H1 (cell line): ENCODE results near the gene LIMK2. TPM values are rescaled to one million over a fixed set of nuclear protein-coding genes. Genes with fewer than 3 reads are reported as not detected.

ENCODE experiments used
- CTCF ChIA-PET: fragments of 300-600 bp; sonication (Branson Sonifier 250); formaldehyde crosslinking; loops from one replicate; lab custom pipeline; 2021; ENCODE audit not compliant: partially characterized antibody; lab: Charles Lee
- POLR2A ChIA-PET: fragments of 300-600 bp; sonication (Branson Sonifier 250); formaldehyde crosslinking; loops from one replicate; lab custom pipeline; 2021; ENCODE audit warnings: inconsistent platforms; ENCODE audit not compliant: partially characterized antibody; lab: Charles Lee
- DNase-seq, 2 experiments: peaks; one replicate each; pipeline versions ENCODE4 v3.0.0 to v3.0.0-alpha.2; 2010 to 2022; ENCODE audit warnings: low spot score in 2 of 2, low read depth in 1 of 2, mixed read lengths in 1 of 2
- FAIRE-seq: peaks from 2 replicates; lab custom pipeline; 2011; peaks lifted over from hg19 to GRCh38; lab: Jason Lieb, UNC
- H2AFZ ChIP-seq: 2 replicates; pipeline ENCODE4 v1.8.1; 2012; ENCODE audit warnings: low read length, inconsistent platforms
- H2AK5ac ChIP-seq: 2 replicates; pipeline ENCODE4 v1.6.1; 2013; ENCODE audit warnings: low read depth, low read length
- H2BK120ac ChIP-seq: replicated peaks from 2 replicates; pipeline ENCODE3; 2013; ENCODE audit warnings: low read depth, low read length, inconsistent platforms
- H2BK12ac ChIP-seq: 2 replicates; pipeline ENCODE4 v1.6.1; 2013; ENCODE audit warnings: low read depth, low read length
- H2BK15ac ChIP-seq: 2 replicates; pipeline ENCODE4 v1.6.1; 2013; ENCODE audit warnings: low read length
- H2BK20ac ChIP-seq: 2 replicates; pipeline ENCODE4 v1.6.1; 2013; ENCODE audit warnings: low read length
- H2BK5ac ChIP-seq: 2 replicates; pipeline ENCODE4 v1.6.1; 2013; ENCODE audit warnings: low read depth, low read length
- H3K14ac ChIP-seq: 2 replicates; pipeline ENCODE4 v1.6.1; 2013; ENCODE audit warnings: inconsistent platforms; ENCODE audit not compliant: insufficient read length
- H3K18ac ChIP-seq: 2 replicates; pipeline ENCODE4 v1.6.1; 2013; ENCODE audit warnings: low read length; ENCODE audit errors: extremely low read depth
- H3K23ac ChIP-seq: 2 replicates; pipeline ENCODE4 v1.6.1; 2013; ENCODE audit warnings: inconsistent platforms; ENCODE audit not compliant: insufficient read length
- H3K23me2 ChIP-seq: 2 replicates; pipeline ENCODE4 v1.6.1; 2013; ENCODE audit warnings: low read depth, low read length
- H3K27ac ChIP-seq: 2 replicates; pipeline ENCODE4 v1.6.1; 2011; ENCODE audit warnings: low read depth, low read length, inconsistent platforms
- H3K27me3 ChIP-seq, 4 experiments: replicated peaks in 1 of 4; 1 replicate in 1 of 4; 2 replicates in 3 of 4; pipeline versions ENCODE4 v1.6.1 to v1.8.1; 2011 to 2013; ENCODE audit warnings: low read length in 3 of 4, mild to moderate bottlenecking in 3 of 4, inconsistent platforms in 2 of 4, mixed read lengths in 2 of 4, moderate library complexity in 1 of 4; ENCODE audit not compliant: control insufficient read depth in 3 of 4, insufficient read depth in 3 of 4; ENCODE audit errors: extremely low read depth in 1 of 4
- H3K36me3 ChIP-seq, 4 experiments: 2 replicates each; pipeline versions ENCODE4 v1.6.1 to v1.8.1; 2011 to 2013; ENCODE audit warnings: mild to moderate bottlenecking in 4 of 4, low read length in 3 of 4, moderate library complexity in 2 of 4, control low read depth in 1 of 4, inconsistent platforms in 1 of 4; ENCODE audit not compliant: insufficient read depth in 4 of 4, control insufficient read depth in 2 of 4
- H3K4ac ChIP-seq: replicated peaks from 2 replicates; pipeline ENCODE3; 2013; ENCODE audit warnings: low read length, low read depth, mixed read lengths, inconsistent platforms; ENCODE audit not compliant: insufficient read length
- H3K4me1 ChIP-seq, 4 experiments: replicated peaks in 1 of 4; 1 replicate in 1 of 4; 2 replicates in 3 of 4; pipeline versions ENCODE4 v1.6.1 to v1.8.1; 2011 to 2013; ENCODE audit warnings: low read length in 3 of 4, inconsistent platforms in 2 of 4, mixed read lengths in 1 of 4; ENCODE audit not compliant: insufficient read depth in 4 of 4, control insufficient read depth in 3 of 4
- H3K4me2 ChIP-seq, 2 experiments: 2 replicates each; pipeline versions ENCODE4 v1.6.1 to v1.8.1; 2011 to 2013; ENCODE audit warnings: low read depth in 2 of 2, low read length in 2 of 2, control low read depth in 1 of 2, inconsistent platforms in 1 of 2, mild to moderate bottlenecking in 1 of 2; ENCODE audit not compliant: insufficient read depth in 1 of 2
- H3K4me3 ChIP-seq, 4 experiments: fragments of 200-600, 300-600 bp in 1 of 4; sonication (generic), shearing (Covaris generic), sonication (Bioruptor Twin) in 1 of 4; 2 replicates each; pipeline versions ENCODE4 v1.5.1 to v1.8.1; 2011 to 2016; ENCODE audit warnings: low read length in 4 of 4, low read depth in 3 of 4, control low read depth in 2 of 4, inconsistent platforms in 2 of 4, mild to moderate bottlenecking in 2 of 4, mixed read lengths in 1 of 4, moderate library complexity in 1 of 4; ENCODE audit not compliant: insufficient read depth in 2 of 4; ENCODE audit errors: extremely low read depth in 1 of 4
- H3K56ac ChIP-seq: replicated peaks from 2 replicates; pipeline ENCODE3; 2013; ENCODE audit warnings: low read depth, mild to moderate bottlenecking, mixed read lengths, low read length, inconsistent platforms; ENCODE audit not compliant: insufficient read length
- H3K79me1 ChIP-seq: 2 replicates; pipeline ENCODE4 v1.6.1; 2013; ENCODE audit warnings: low read depth, low read length, control low read depth
- H3K79me2 ChIP-seq, 2 experiments: 2 replicates each; pipeline versions ENCODE4 v1.6.1 to v1.8.1; 2012 to 2013; ENCODE audit warnings: low read length in 2 of 2, mild to moderate bottlenecking in 2 of 2, inconsistent platforms in 1 of 2; ENCODE audit not compliant: insufficient read depth in 2 of 2, control insufficient read depth in 1 of 2
- H3K9ac ChIP-seq, 4 experiments: replicated peaks in 1 of 4; 1 replicate in 1 of 4; 2 replicates in 3 of 4; pipeline versions ENCODE4 v1.6.1 to v1.8.1; 2011 to 2013; ENCODE audit warnings: low read depth in 3 of 4, low read length in 3 of 4, control low read depth in 2 of 4, mild to moderate bottlenecking in 2 of 4, moderate library complexity in 2 of 4, inconsistent platforms in 1 of 4; ENCODE audit errors: extremely low read depth in 1 of 4
- H3K9me3 ChIP-seq, 2 experiments: 2 replicates each; pipeline versions ENCODE4 v1.6.1 to v1.8.1; 2012 to 2013; ENCODE audit warnings: mild to moderate bottlenecking in 2 of 2, moderate library complexity in 2 of 2, control low read depth in 1 of 2, inconsistent platforms in 1 of 2, low read depth in 1 of 2, low read length in 1 of 2, mixed read lengths in 1 of 2; ENCODE audit not compliant: insufficient read depth in 2 of 2
- H4K20me1 ChIP-seq, 2 experiments: replicated peaks in 1 of 2; 2 replicates each; pipeline versions ENCODE3 to v1.8.1; 2011 to 2013; ENCODE audit warnings: inconsistent platforms in 2 of 2, low read length in 2 of 2, mild to moderate bottlenecking in 1 of 2; ENCODE audit not compliant: insufficient read depth in 2 of 2, control insufficient read depth in 1 of 2
- H4K5ac ChIP-seq: 2 replicates; pipeline ENCODE4 v1.6.1; 2013; ENCODE audit warnings: low read length, low read depth, mixed read lengths, inconsistent platforms; ENCODE audit not compliant: insufficient read length
- H4K8ac ChIP-seq: 2 replicates; pipeline ENCODE4 v1.8.0; 2013; ENCODE audit warnings: mild to moderate bottlenecking, moderate library complexity, low read length, inconsistent platforms; ENCODE audit not compliant: insufficient read depth; ENCODE audit errors: extremely low read depth
- H4K91ac ChIP-seq: replicated peaks from 2 replicates; pipeline ENCODE3; 2013; ENCODE audit warnings: low read length, mixed read lengths, inconsistent platforms; ENCODE audit not compliant: insufficient read length
- CBX8 ChIP-seq: fragments of 300-800, 300-1000 bp; sonication (generic); IDR thresholded peaks from 2 replicates; pipeline ENCODE4 v1.7.1; 2016; ENCODE audit warnings: low read depth, low read length, borderline replicate concordance
- CHD2 ChIP-seq: IDR thresholded peaks from 2 replicates; pipeline ENCODE4 v1.6.1; 2012; ENCODE audit warnings: low read length, improper control_type of control experiment
- EZH2 ChIP-seq: fragments of 200-600 bp; sonication (generic); IDR thresholded peaks from 2 replicates; pipeline ENCODE4 v1.7.1; 2012; ENCODE audit warnings: low read depth, mild to moderate bottlenecking, moderate library complexity, low read length, inconsistent platforms; ENCODE audit not compliant: severe bottlenecking
- MAFK ChIP-seq: IDR thresholded peaks from 2 replicates; pipeline ENCODE4 v1.6.1; 2012; ENCODE audit warnings: low read depth, mild to moderate bottlenecking, improper control_type of control experiment, low read length
- NANOG ChIP-seq: IDR thresholded peaks from 2 replicates; pipeline ENCODE4 v1.6.1; 2011; ENCODE audit warnings: low read length, low read depth, mild to moderate bottlenecking, inconsistent platforms; ENCODE audit not compliant: insufficient read depth, poor library complexity, severe bottlenecking
- POU5F1 ChIP-seq: IDR thresholded peaks from 2 replicates; pipeline ENCODE4 v1.6.1; 2011; ENCODE audit warnings: low read depth, mild to moderate bottlenecking, low read length, moderate library complexity
- RXRA ChIP-seq: IDR thresholded peaks from 2 replicates; pipeline ENCODE4 v1.6.1; 2011; ENCODE audit warnings: low read depth, mild to moderate bottlenecking, low read length, moderate library complexity; ENCODE audit not compliant: insufficient read depth
- SUZ12 ChIP-seq: fragments of 200-600 bp; sonication (generic); IDR thresholded peaks from 2 replicates; pipeline ENCODE4 v1.6.1; 2012; ENCODE audit warnings: mild to moderate bottlenecking, inconsistent platforms, low read length, moderate library complexity, mixed read lengths
- TAF1 ChIP-seq: IDR thresholded peaks from 2 replicates; pipeline ENCODE4 v1.6.1; 2011; ENCODE audit warnings: mild to moderate bottlenecking, low read depth, low read length
- TAF7 ChIP-seq: optimal IDR thresholded peaks from 2 replicates; pipeline ENCODE3; 2011; ENCODE audit warnings: low read depth, mild to moderate bottlenecking, inconsistent platforms, low read length, moderate library complexity, borderline replicate concordance
- YY1 ChIP-seq: IDR thresholded peaks from 2 replicates; pipeline ENCODE4 v1.6.1; 2011; ENCODE audit warnings: low read depth, mild to moderate bottlenecking, low read length
- WGBS, 2 experiments: shearing (Covaris generic) in 1 of 2; methylation state at CpG; one replicate each; pipeline versions ENCODE4 v1.1.6 to v1.1.7; 2013 to 2015; ENCODE audit warnings: low lambda C conversion rate in 2 of 2, mixed read lengths in 2 of 2, inconsistent platforms in 1 of 2, low coverage in 1 of 2, missing lambda C conversion rate in 1 of 2; ENCODE audit not compliant: insufficient replicate concordance in 2 of 2, insufficient coverage in 1 of 2, insufficient read length in 1 of 2; ENCODE audit errors: extremely low coverage in 1 of 2, missing lambda C conversion rate in 1 of 2; 5-methylcytosine and 5-hydroxymethylcytosine counted together
- polyA plus RNA-seq, 7 experiments: library from polyadenylated mRNA; depleted of rRNA in 3 of 7; stranded (reverse) in 5 of 7; unstranded in 2 of 7; fragments of >200 nt in 5 of 7; fragments of 200-250 nt in 2 of 7; gene quantifications; 1 replicate in 5 of 7; 2 replicates in 1 of 7; 4 replicates in 1 of 7; pipeline versions ENCODE4 v1.2.1 to v1.2.3, GENCODE V29; 2011 to 2013; ENCODE audit warnings: missing spikeins in 2 of 7, mixed read lengths in 2 of 7
- total RNA-seq: library from RNA; stranded (reverse); fragmentation: NEBNext Ultra II Directional; extraction: Animal tissue kit (Norgen Biotek cat#: 25700); gene quantifications from 2 replicates; pipeline ENCODE4 v1.2.1, GENCODE V29; 2021

The LIMK2 gene
- total and polyA plus RNA-seq, 2 of the 8 experiments (the other 6 are each of a cell fraction or from before 2014, with no cell fraction given) = 13.2 to 37.6 TPM

GRCh38 chr22:31286360-31287255 is 74.5 kb downstream of the LIMK2 start:
- Histone ChIP-seq H3K36me3 (no peaks in the 10 kb centered on the region), H3K18ac (no peak overlapping the region), H3K14ac (no peak overlapping the region), H3K4me2 (no peak overlapping the region), H3K23ac (no peak overlapping the region), H3K9ac (no peak overlapping the region), H4K20me1 (no peaks in the 10 kb centered on the region), H2BK12ac (no peak overlapping the region), H3K4me1 (peaks cover 0 to 10% (median under 1%) of the 10 kb centered on the region in 4 experiments; a peak in 4 of 7 replicates), H4K91ac (no peak overlapping the region), H3K4ac (no peak overlapping the region), H3K23me2 (peaks cover 3% of the 10 kb centered on the region), H2AFZ (no peak overlapping the region), H3K27me3 (peaks cover 6 to 24% (median 15%) of the 10 kb centered on the region in 4 experiments; a peak in 6 of 7 replicates), H3K56ac (no peak overlapping the region), H2BK15ac (no peak overlapping the region), H4K8ac (no peak overlapping the region), H3K79me2 (no peaks in the 10 kb centered on the region), H2BK5ac (no peak overlapping the region), H2AK5ac (no peak overlapping the region), H2BK120ac (no peak overlapping the region), H3K4me3 (no peak overlapping the region), H4K5ac (no peak overlapping the region), H3K79me1 (no peaks in the 10 kb centered on the region), H3K27ac (no peak overlapping the region), H2BK20ac (no peak overlapping the region), H3K9me3 (no peaks in the 10 kb centered on the region)
- DNase-seq = no peak
- ChIA-PET POLR2A (interaction anchor here (0.6 to 0.9 kb wide), 3 partner anchors 7 to 523 kb away, joined by 3 to 4 read pairs (median 3); no protein-coding TSS in a partner anchor), CTCF (interaction anchor here (0.5 to 5.5 kb wide), 5 partner anchors 12 to 74 kb away, joined by 3 to 50 read pairs (median 3); partner anchors contain the start of gene LIMK2)
- FAIRE-seq = no peak
- 85% methylated on average over 8 of the region's 8 CpGs; no CpG with 5 or more reads in 1 of the 2 experiments for WGBS, 2 experiments
- TF ChIP-seq RXRA (no peak), SUZ12 (no peak), CHD2 (no peak), MAFK (no peak), TAF7 (no peak), POU5F1 (no peak), NANOG (no peak), CBX8 (no peak), TAF1 (no peak), EZH2 (no peak), YY1 (no peak)
